ENCODE measurements around the gene RPGRIP1.
"Not testable (repeated sequence)": the region's sequence is repeated elsewhere in the genome, so short reads cannot be mapped to it uniquely, and the experiment has no call there.

RPGRIP1 gene

GRCh38 chr14:21258889-21259787 lies 20.7 kb upstream of the RPGRIP1 start:
- no peak for DNase-seq (ENCODE audit: low read depth)

GRCh38 chr14:21261824-21262223 lies 18.1 kb upstream of the RPGRIP1 start:
- no peak for DNase-seq (ENCODE audit: low read depth)

GRCh38 chr14:21262410-21262809 lies 17.5 kb upstream of the RPGRIP1 start:
- no peak for DNase-seq (ENCODE audit: low read depth)

- no peak for DNase-seq (ENCODE audit: low read depth)
Measured at GRCh38 chr14:21263284-21264024, 16.4 kb upstream of the RPGRIP1 start.

GRCh38 chr14:21264025-21264801 lies 15.7 kb upstream of the RPGRIP1 start:
- no peak for DNase-seq (ENCODE audit: low read depth)

GRCh38 chr14:21267431-21267845 lies 12.4 kb upstream of the RPGRIP1 start:
- no peak for DNase-seq (ENCODE audit: low read depth)

GRCh38 chr14:21267886-21268616 lies 11.8 kb upstream of the RPGRIP1 start:
- no peak for DNase-seq (ENCODE audit: low read depth)

GRCh38 chr14:21268617-21269251 lies 11.1 kb upstream of the RPGRIP1 start:
- DNase-seq (ENCODE audit: low read depth), result no peak

GRCh38 chr14:21269252-21270046 lies 10.4 kb upstream of the RPGRIP1 start, which contains the start of gene HNRNPC:
Gene HNRNPC (minus strand): TSS chr14:21269442. CDS start chr14:21234193, 35,249 bp downstream.
- peak; percentile 100 for DNase-seq (ENCODE audit: low read depth)

- DNase-seq (ENCODE audit: low read depth), result not testable (repeated sequence)
Measured at GRCh38 chr14:21272661-21273060, 7.2 kb upstream of the RPGRIP1 start.

GRCh38 chr14:21275261-21275858 lies 4.5 kb upstream of the RPGRIP1 start:
- DNase-seq (ENCODE audit: low read depth), result no peak

GRCh38 chr14:21278632-21279031 lies 1.3 kb upstream of the RPGRIP1 start:
- DNase-seq (ENCODE audit: low read depth), result no peak

- DNase-seq (ENCODE audit: low read depth), result not testable (repeated sequence)
Measured at GRCh38 chr14:21281917-21282316, 2.0 kb downstream of the RPGRIP1 start.

- not testable (repeated sequence) for DNase-seq (ENCODE audit: low read depth)
Measured at GRCh38 chr14:21286516-21286915, 6.6 kb downstream of the RPGRIP1 start.

GRCh38 chr14:21287168-21287567 lies 7.3 kb downstream of the RPGRIP1 start:
- no peak for DNase-seq (ENCODE audit: low read depth)

GRCh38 chr14:21294026-21294425 lies 14.1 kb downstream of the RPGRIP1 start:
- DNase-seq (ENCODE audit: low read depth), result not testable (repeated sequence)

- DNase-seq (ENCODE audit: low read depth), result no peak
Measured at GRCh38 chr14:21298358-21298757, 18.5 kb downstream of the RPGRIP1 start.

GRCh38 chr14:21299562-21300130 lies 19.8 kb downstream of the RPGRIP1 start:
- no peak for DNase-seq (ENCODE audit: low read depth)

- no peak for DNase-seq (ENCODE audit: low read depth)
Measured at GRCh38 chr14:21300892-21301291, 21.0 kb downstream of the RPGRIP1 start.
